Measurements from ENCODE around the gene SLC38A6. TPM values are rescaled to one million over a fixed set of nuclear protein-coding genes. Genes with fewer than 3 reads are reported as not detected.
A peak's percentile ranks its signal among the peaks of the same experiment; 100 is the strongest.

Gene SLC38A6
- total and polyA plus RNA-seq, 2 of the 13 experiments (the other 11 are each of a cell fraction or from before 2014, with no cell fraction given) = 6.9 to 22.1 TPM

DNA sequence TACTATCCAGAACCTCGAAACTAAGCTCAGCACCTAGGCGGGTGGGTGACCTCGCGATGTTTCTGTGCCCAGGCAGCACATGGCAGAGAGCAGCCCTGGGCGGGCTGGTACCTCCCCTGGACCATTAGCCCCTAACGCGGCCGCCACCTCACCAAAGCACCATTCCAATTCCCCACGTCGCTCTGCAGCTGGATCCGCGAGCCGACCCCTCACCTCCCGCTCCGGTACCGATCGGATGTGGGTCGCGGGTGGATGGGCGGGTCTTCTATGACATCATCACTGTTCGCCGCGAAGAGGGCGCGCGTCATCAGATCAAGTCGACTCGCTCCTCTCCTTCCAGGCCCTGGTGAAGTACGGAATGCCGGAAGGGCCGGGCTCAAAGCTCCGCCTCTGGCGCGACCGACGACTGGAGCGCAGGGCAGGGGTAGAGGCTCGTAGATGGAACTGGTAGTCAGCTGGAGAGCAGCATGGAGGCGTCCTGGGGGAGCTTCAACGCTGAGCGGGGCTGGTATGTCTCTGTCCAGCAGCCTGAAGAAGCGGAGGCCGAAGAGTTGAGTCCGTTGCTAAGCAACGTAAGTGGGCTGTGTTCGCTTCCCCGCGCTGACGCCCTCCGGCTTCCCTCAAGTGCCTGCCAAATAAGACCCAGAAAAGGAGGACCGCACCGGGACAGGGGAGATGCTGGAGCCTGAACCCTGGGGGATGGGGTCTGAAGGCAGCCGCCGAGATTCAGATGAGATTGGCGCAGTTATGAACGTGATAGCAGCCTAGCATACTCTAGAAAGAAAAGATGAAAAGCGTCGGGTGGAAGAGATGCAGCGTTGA lies at the start of gene SLC38A6, which contains the start of gene TRMT5 (continued):
- TF ChIP-seq TERF1 (CRISPR knock-in tag; IDR thresholded peaks at IDR 0.05) (no peak), MLX (CRISPR knock-in tag; IDR thresholded peaks at IDR 0.05) (no peak), ZNF460 (CRISPR knock-in tag; IDR thresholded peaks at IDR 0.05; ENCODE audit: borderline replicate concordance) (no peak), ZNF496 (CRISPR knock-in tag; IDR thresholded peaks at IDR 0.05; ENCODE audit: insufficient replicate concordance) (no peak), PBX3 (CRISPR knock-in tag; IDR thresholded peaks at IDR 0.05; ENCODE audit: borderline replicate concordance) (no peak), U2AF2 (IDR thresholded peaks at IDR 0.05; ENCODE audit: low read depth, low read length) (no peak), ZNF543 (CRISPR knock-in tag; IDR thresholded peaks at IDR 0.05) (peak; percentile 79), NFE2L1 (CRISPR knock-in tag; IDR thresholded peaks at IDR 0.05; ENCODE audit: borderline replicate concordance) (peak; percentile 24; the same call in 1 of the 2 replicates), ZNF232 (CRISPR knock-in tag; IDR thresholded peaks at IDR 0.05; ENCODE audit: borderline replicate concordance) (no peak), PTBP1 (IDR thresholded peaks at IDR 0.05; ENCODE audit: low read depth, low read length, poor library complexity, severe bottlenecking) (no peak), SP140L (CRISPR knock-in tag; IDR thresholded peaks at IDR 0.05; ENCODE audit: borderline replicate concordance) (no peak), XBP1 (CRISPR knock-in tag; IDR thresholded peaks at IDR 0.05) (no peak), ARNT (IDR thresholded peaks at IDR 0.05) (no peak), ZNF484 (CRISPR knock-in tag; IDR thresholded peaks at IDR 0.05; ENCODE audit: borderline replicate concordance, low read depth) (no peak), MEF2D (CRISPR knock-in tag; IDR thresholded peaks at IDR 0.05) (no peak), SRY (CRISPR knock-in tag; IDR thresholded peaks at IDR 0.05) (0 out of 2 replicates have a peak, but pooled peaks have one; percentile 14), MBNL3 (CRISPR knock-in tag; conservative IDR thresholded peaks at IDR 0.05) (no peak), ZNF567 (CRISPR knock-in tag; IDR thresholded peaks at IDR 0.05; ENCODE audit: borderline replicate concordance) (no peak; the same call in 1 of the 2 replicates), ZNF264 (CRISPR knock-in tag; IDR thresholded peaks at IDR 0.05) (no peak; the same call in 1 of the 2 replicates), SAFB2 (CRISPR knock-in tag; IDR thresholded peaks at IDR 0.05; ENCODE audit: borderline replicate concordance, low read depth) (no peak; the same call in 1 of the 2 replicates), GATA4 (IDR thresholded peaks at IDR 0.05; ENCODE audit: borderline replicate concordance, low read depth) (peak; percentile 64; the same call in 1 of the 2 replicates), KLF9 (CRISPR knock-in tag; IDR thresholded peaks at IDR 0.05; ENCODE audit: low read depth) (no peak), ZFP1 (CRISPR knock-in tag; IDR thresholded peaks at IDR 0.05) (no peak), ZNF138 (CRISPR knock-in tag; IDR thresholded peaks at IDR 0.05; ENCODE audit: low read depth) (0 out of 2 replicates have a peak, but pooled peaks have one; percentile 58), ZNF562 (CRISPR knock-in tag; IDR thresholded peaks at IDR 0.05; ENCODE audit: borderline replicate concordance) (no peak), SMARCC2 (IDR thresholded peaks at IDR 0.05) (no peak)
- TF ChIP-seq, protein P1, sequence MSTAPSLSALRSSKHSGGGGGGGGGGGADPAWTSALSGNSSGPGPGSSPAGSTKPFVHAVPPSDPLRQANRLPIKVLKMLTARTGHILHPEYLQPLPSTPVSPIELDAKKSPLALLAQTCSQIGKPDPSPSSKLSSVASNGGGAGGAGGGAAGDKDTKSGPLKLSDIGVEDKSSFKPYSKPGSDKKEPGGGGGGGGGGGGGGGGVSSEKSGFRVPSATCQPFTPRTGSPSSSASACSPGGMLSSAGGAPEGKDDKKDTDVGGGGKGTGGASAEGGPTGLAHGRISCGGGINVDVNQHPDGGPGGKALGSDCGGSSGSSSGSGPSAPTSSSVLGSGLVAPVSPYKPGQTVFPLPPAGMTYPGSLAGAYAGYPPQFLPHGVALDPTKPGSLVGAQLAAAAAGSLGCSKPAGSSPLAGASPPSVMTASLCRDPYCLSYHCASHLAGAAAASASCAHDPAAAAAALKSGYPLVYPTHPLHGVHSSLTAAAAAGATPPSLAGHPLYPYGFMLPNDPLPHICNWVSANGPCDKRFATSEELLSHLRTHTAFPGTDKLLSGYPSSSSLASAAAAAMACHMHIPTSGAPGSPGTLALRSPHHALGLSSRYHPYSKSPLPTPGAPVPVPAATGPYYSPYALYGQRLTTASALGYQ (CRISPR knock-in tag; IDR thresholded peaks at IDR 0.05) = no peak

Data from HepG2 (cell line).